Astrocyte (in vitro differentiated cells and primary cell): ENCODE measurements around the gene HEATR1. TPM values are rescaled to one million over a fixed set of nuclear protein-coding genes. Genes with fewer than 3 reads are reported as not detected.

Source experiments
- DNase-seq: peaks from one replicate; pipeline ENCODE4 v3.0.0-alpha.2; 2010; ENCODE audit warnings: low read depth
- FAIRE-seq: peaks from 2 replicates; lab custom pipeline; 2011; peaks lifted over from hg19 to GRCh38; lab: Jason Lieb, UNC
- H2AFZ ChIP-seq: 2 replicates; pipeline ENCODE4 v1.6.0; 2012; ENCODE audit warnings: low read depth, low read length, inconsistent platforms
- H3K27ac ChIP-seq: 2 replicates; pipeline ENCODE4 v1.5.1; 2011; ENCODE audit warnings: low read depth, low read length, inconsistent platforms
- H3K27me3 ChIP-seq: 2 replicates; pipeline ENCODE4 v1.6.0; 2011; ENCODE audit warnings: low read length, inconsistent platforms; ENCODE audit not compliant: insufficient read depth
- H3K36me3 ChIP-seq: 2 replicates; pipeline ENCODE4 v1.5.1; 2011; ENCODE audit warnings: low read length, inconsistent platforms; ENCODE audit not compliant: insufficient read depth
- H3K4me1 ChIP-seq: 2 replicates; pipeline ENCODE4 v1.5.1; 2011; ENCODE audit warnings: low read length, inconsistent platforms; ENCODE audit not compliant: insufficient read depth
- H3K4me2 ChIP-seq: 2 replicates; pipeline ENCODE4 v1.6.0; 2012; ENCODE audit warnings: low read length, inconsistent platforms
- H3K4me3 ChIP-seq: 2 replicates; pipeline ENCODE4 v1.5.1; 2011; ENCODE audit warnings: low read depth, mild to moderate bottlenecking, low read length, inconsistent platforms; ENCODE audit not compliant: insufficient read depth
- H3K79me2 ChIP-seq: 2 replicates; pipeline ENCODE4 v1.6.0; 2012; ENCODE audit warnings: mild to moderate bottlenecking, low read length, inconsistent platforms; ENCODE audit not compliant: insufficient read depth
- H3K9ac ChIP-seq: 2 replicates; pipeline ENCODE4 v1.6.0; 2012; ENCODE audit warnings: mild to moderate bottlenecking, low read length, inconsistent platforms
- H3K9me3 ChIP-seq: 2 replicates; pipeline ENCODE4 v1.5.1; 2012; ENCODE audit warnings: low read depth, mild to moderate bottlenecking, low read length, inconsistent platforms; ENCODE audit not compliant: insufficient read depth
- H4K20me1 ChIP-seq: 2 replicates; pipeline ENCODE4 v1.6.0; 2012; ENCODE audit warnings: low read length, inconsistent platforms; ENCODE audit not compliant: insufficient read depth
- H3K27ac Mint-ChIP-seq: one replicate; pipeline ENCODE4 v1.8.0; 2021; ENCODE audit warnings: mild to moderate bottlenecking, mixed read lengths; ENCODE audit not compliant: unreplicated experiment
- H3K27me3 Mint-ChIP-seq: one replicate; pipeline ENCODE4 v1.8.0; 2021; ENCODE audit warnings: low read depth, mixed read lengths; ENCODE audit not compliant: unreplicated experiment
- H3K36me3 Mint-ChIP-seq: one replicate; pipeline ENCODE4 v1.8.0; 2021; ENCODE audit warnings: low read depth, mixed read lengths; ENCODE audit not compliant: unreplicated experiment
- H3K4me1 Mint-ChIP-seq: one replicate; pipeline ENCODE4 v1.8.0; 2021; ENCODE audit warnings: low read depth, mixed read lengths; ENCODE audit not compliant: unreplicated experiment
- H3K4me3 Mint-ChIP-seq: one replicate; pipeline ENCODE4 v1.8.0; 2021; ENCODE audit warnings: mild to moderate bottlenecking, moderate library complexity, mixed read lengths; ENCODE audit not compliant: unreplicated experiment
- H3K9me3 Mint-ChIP-seq: one replicate; pipeline ENCODE4 v1.8.0; 2021; ENCODE audit warnings: mild to moderate bottlenecking, mixed read lengths; ENCODE audit not compliant: unreplicated experiment
- EZH2 ChIP-seq: IDR thresholded peaks from 2 replicates; pipeline ENCODE4 v1.6.1; 2012; ENCODE audit warnings: mild to moderate bottlenecking, low read length, inconsistent platforms; ENCODE audit not compliant: insufficient read depth
- total RNA-seq: library from RNA; stranded (reverse); gene quantifications from 2 replicates; pipeline ENCODE4 v1.2.1, GENCODE V29; 2021
- TF ChIP-seq, protein P1 (sequence below): IDR thresholded peaks from 2 replicates; pipeline ENCODE4 v1.5.1; 2011; ENCODE audit warnings: low read depth, mild to moderate bottlenecking, inconsistent platforms, low read length, moderate library complexity; ENCODE audit not compliant: insufficient read depth

The HEATR1 gene
- total RNA-seq, 1 donor from 2014 or later: 43.3 TPM

DNA sequence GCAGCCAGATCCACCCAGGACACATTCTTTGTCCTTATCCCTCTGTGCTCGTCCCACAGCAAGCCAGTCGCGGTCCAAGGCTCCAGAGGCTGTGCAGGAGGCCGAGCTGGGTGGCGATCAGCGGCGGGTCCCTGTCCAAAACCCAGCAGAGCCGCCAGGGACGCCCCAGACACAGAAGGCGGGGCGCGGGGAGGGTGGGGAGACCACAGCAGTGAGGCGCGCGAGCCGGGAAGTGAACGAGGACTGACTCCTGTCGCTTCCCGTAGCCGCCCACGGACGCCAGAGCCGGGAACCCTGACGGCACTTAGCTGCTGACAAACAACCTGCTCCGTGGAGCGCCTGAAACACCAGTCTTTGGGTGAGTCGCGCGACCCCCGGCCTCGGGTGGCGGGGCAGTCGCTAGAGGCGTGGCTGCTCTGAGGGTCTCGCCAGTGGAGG, 80.6 kb downstream of the HEATR1 start, which contains the start of gene LGALS8:
TSS of gene LGALS8 (plus strand) at position 279 of the 438 bp plus-strand sequence. CDS start 2,089 bp downstream, outside the sequence.
- peak; percentile 80 for DNase-seq

DNA sequence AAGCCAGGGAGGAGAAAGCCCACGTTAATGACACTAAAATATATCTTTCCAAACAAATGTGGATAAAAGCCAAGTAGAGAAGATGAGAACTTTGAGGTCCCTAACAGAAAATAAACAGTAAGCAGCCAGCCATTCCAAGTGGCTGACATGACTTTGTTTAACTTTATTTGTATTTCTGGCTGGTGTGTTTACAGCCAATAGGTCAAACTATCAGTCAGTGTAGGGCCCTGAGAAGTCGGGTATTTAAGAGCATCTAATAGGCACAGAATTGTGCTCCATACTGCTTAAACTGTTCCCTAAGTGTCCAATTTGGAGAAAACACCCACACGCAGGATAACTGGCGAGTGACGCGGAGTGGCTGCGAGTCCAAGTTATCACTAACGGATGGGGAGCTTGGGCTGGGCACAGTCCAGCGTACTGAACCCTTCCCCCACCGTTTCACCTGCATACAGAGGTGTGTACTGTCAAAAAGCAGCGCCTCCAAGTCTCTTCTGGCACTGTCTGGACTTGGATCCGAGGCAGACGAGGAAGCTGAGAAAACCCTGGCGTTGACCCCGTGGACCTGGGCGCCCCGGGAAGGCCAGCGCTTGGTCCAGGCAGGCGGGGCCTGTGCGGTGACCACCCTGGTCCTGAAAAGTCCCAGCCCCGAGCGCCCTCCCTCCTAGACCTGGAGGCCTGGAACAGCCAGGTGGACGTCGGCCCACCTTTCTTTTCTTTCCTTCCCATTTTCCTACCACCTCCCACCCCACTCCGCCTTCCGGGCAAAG, 81.2 kb downstream of the HEATR1 start:
- H2AFZ ChIP-seq: peak overlapping the region; percentile 88
- FAIRE-seq (no peak), DNase-seq (no peak)
- Mint-ChIP-seq H3K9me3 (no peaks in the 10 kb centered on the region), H3K4me3 (peak overlapping the region; percentile 92), H3K36me3 (no peaks in the 10 kb centered on the region), H3K27me3 (no peaks in the 10 kb centered on the region), H3K27ac (no peak overlapping the region), H3K4me1 (peaks cover 4% of the 10 kb centered on the region)
- H3K36me3 ChIP-seq: peaks cover 12% of the 10 kb centered on the region
- H3K9ac ChIP-seq: peak overlapping the region; percentile 89
- TF ChIP-seq EZH2: no peak
- TF ChIP-seq, protein P1, sequence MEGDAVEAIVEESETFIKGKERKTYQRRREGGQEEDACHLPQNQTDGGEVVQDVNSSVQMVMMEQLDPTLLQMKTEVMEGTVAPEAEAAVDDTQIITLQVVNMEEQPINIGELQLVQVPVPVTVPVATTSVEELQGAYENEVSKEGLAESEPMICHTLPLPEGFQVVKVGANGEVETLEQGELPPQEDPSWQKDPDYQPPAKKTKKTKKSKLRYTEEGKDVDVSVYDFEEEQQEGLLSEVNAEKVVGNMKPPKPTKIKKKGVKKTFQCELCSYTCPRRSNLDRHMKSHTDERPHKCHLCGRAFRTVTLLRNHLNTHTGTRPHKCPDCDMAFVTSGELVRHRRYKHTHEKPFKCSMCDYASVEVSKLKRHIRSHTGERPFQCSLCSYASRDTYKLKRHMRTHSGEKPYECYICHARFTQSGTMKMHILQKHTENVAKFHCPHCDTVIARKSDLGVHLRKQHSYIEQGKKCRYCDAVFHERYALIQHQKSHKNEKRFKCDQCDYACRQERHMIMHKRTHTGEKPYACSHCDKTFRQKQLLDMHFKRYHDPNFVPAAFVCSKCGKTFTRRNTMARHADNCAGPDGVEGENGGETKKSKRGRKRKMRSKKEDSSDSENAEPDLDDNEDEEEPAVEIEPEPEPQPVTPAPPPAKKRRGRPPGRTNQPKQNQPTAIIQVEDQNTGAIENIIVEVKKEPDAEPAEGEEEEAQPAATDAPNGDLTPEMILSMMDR: no peak
- H3K27me3 ChIP-seq: no peaks in the 10 kb centered on the region
- H3K79me2 ChIP-seq: peaks cover 13% of the 10 kb centered on the region
- no peaks in the 10 kb centered on the region for H4K20me1 ChIP-seq
- peak overlapping the region; percentile 96 for H3K4me3 ChIP-seq
- peak overlapping the region; percentile 73 for H3K27ac ChIP-seq
- no peaks in the 10 kb centered on the region for H3K9me3 ChIP-seq
- H3K4me2 ChIP-seq: peak overlapping the region; percentile 90
- H3K4me1 ChIP-seq: peaks cover 7% of the 10 kb centered on the region

More for the DNA sequence above, 80.6 kb downstream of the HEATR1 start, which contains the start of gene LGALS8:
- Histone ChIP-seq H2AFZ (peak within 1 kb of the TSS; percentile 88), H3K4me3 (peak within 1 kb of the TSS; percentile 96), H3K4me1 (peaks cover 7% of the 10 kb centered on the region), H3K9ac (peak within 1 kb of the TSS; percentile 89), H3K9me3 (no peaks in the 10 kb centered on the region), H3K79me2 (peaks cover 13% of the 10 kb centered on the region), H4K20me1 (no peaks in the 10 kb centered on the region), H3K36me3 (peaks cover 12% of the 10 kb centered on the region), H3K27ac (peak within 1 kb of the TSS; percentile 73), H3K4me2 (peak within 1 kb of the TSS; percentile 90), H3K27me3 (no peaks in the 10 kb centered on the region)
- H3K27ac Mint-ChIP-seq: peak within 1 kb of the TSS; percentile 87
- no peaks in the 10 kb centered on the region for H3K27me3 Mint-ChIP-seq
- TF ChIP-seq, protein P1: no peak
- no peak for TF ChIP-seq EZH2
- FAIRE-seq: no peak
- peaks cover 4% of the 10 kb centered on the region for H3K4me1 Mint-ChIP-seq
- H3K36me3 Mint-ChIP-seq: no peaks in the 10 kb centered on the region
- peak within 1 kb of the TSS; percentile 92 for H3K4me3 Mint-ChIP-seq
- H3K9me3 Mint-ChIP-seq: no peaks in the 10 kb centered on the region
